Articular chondrocyte of knee joint (primary cell): ENCODE results near the gene DNAJC8. TPM values are rescaled to one million over a fixed set of nuclear protein-coding genes. Genes with fewer than 3 reads are reported as not detected.

ENCODE experiments used
- total RNA-seq: library from RNA; depleted of rRNA; stranded (reverse); fragments of >200 nt; gene quantifications from 2 replicates; pipeline ENCODE4 v1.2.3, GENCODE V29; 2012

DNAJC8 gene, protein sequence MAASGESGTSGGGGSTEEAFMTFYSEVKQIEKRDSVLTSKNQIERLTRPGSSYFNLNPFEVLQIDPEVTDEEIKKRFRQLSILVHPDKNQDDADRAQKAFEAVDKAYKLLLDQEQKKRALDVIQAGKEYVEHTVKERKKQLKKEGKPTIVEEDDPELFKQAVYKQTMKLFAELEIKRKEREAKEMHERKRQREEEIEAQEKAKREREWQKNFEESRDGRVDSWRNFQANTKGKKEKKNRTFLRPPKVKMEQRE
- 79.6 and 80.0 TPM in 2 replicates for total RNA-seq

GRCh38 chr1:28232558-28233263 lies at the start of gene DNAJC8:
Gene DNAJC8, minus strand, starts transcription at chr1:28233029. Its CDS starts 31 bp downstream, at chr1:28232998.

DNA sequence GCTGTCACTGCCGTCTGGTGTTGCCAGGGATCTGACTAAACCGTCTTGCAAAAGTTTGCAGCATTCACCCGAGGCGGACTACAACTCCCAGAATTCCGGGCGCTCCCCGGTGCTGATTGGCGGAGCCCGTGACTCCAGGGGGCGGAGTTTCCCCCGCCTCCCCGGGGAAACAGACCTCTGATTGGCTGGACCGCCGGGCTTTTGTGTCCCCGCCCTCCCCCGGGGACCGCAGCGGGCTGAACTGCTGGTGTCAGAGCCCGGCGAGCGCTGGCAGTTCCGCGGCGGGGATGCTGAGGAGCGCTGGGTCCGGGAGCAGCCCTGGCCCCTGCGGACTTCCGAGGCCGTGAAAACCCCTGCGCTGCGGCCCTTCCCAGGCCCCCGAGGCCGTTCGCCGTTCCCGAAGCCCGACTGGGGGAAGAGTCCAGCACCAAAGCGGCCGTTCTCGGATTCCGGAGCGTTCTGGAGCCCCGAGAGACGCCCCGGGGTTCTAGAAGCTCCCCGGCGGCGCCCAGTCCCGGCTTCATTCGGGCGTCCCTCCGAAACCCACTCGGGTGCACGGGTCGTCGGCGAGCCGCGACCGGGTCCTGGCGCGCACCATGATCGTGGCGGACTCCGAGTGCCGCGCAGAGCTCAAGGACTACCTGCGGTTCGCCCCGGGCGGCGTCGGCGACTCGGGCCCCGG lies 26.6 kb upstream of the DNAJC8 start, which contains the start of gene SESN2:
Gene SESN2 (plus strand): TSS at position 267 of the 682 bp plus-strand sequence. CDS start 330 bp downstream, at position 597.

DNA sequence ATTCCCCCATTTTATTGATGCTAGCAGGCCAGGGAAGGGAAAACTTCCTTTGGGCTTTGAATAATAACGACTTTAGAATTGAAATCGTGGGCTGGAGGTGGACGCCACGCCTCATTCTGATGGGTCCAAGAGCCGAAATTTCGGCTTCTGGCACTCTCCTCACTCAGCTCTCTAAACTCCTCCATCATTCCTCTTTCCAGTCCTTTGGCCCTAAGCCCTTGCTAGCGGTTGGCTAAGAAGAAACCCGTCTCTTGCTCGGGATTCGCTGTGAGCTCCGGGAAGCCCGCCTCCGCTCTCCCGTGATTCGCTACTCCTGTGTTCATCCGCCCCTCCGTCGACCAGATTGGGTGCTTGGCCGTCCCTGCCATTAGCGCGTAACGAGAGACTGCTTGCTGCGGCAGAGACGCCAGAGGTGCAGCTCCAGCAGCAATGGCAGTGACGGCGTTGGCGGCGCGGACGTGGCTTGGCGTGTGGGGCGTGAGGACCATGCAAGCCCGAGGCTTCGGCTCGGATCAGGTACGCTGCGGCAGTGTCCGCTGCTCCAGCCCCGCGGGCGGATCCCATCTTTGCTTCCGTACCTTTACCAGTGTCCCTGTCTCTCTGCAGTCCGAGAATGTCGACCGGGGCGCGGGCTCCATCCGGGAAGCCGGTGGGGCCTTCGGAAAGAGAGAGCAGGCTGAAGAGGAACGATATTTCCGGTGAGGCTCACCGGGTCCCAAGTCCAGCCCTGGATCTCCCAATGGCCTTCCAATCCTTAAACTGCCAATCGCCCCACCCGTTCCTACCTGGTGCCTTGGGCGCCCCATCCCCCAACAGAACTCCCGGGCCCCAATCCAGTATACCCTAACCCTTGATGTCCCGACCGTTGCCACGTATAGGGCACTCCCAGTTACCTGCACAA lies 3.2 kb upstream of the DNAJC8 start, which contains the start of gene ATP5IF1:
Gene ATP5IF1 (plus strand): TSS at position 370 of the 901 bp plus-strand sequence. CDS start 60 bp downstream, at position 430.

GRCh38 chr1:28176492-28177470 lies 56.0 kb downstream of the DNAJC8 start, which contains the start of gene PTAFR:
Gene PTAFR, minus strand, starts transcription at chr1:28176690. Its CDS starts 25,669 bp downstream, at chr1:28151021.

Other genes starting within 250 kb of the DNAJC8 start
- 17.8 and 20.0 TPM in 2 replicates for gene EYA3, start 144.4 kb downstream of the DNAJC8 start, total RNA-seq
- gene PTAFR, start 56.3 kb downstream of the DNAJC8 start, total RNA-seq = 0.13 TPM in 1 of 2 replicates, not detected in the other
- 74.0 and 125 TPM in 2 replicates for gene ATP5IF1, start 3.1 kb upstream of the DNAJC8 start, total RNA-seq
- gene SESN2, start 26.5 kb upstream of the DNAJC8 start, total RNA-seq = 18.7 and 22.4 TPM in 2 replicates
- gene MED18, start 96.0 kb upstream of the DNAJC8 start, total RNA-seq = 16.9 and 23.1 TPM in 2 replicates
- 17.8 and 24.8 TPM in 2 replicates for gene PHACTR4, start 136.7 kb upstream of the DNAJC8 start, total RNA-seq